H9 (cell line): ENCODE measurements around the gene B3GNT7. TPM values are rescaled to one million over a fixed set of nuclear protein-coding genes. Genes with fewer than 3 reads are reported as not detected.
"Not testable (repeated sequence)": the region's sequence is repeated elsewhere in the genome, so short reads cannot be mapped to it uniquely, and the experiment has no call there.

Source experiments
- DNase-seq: peaks from one replicate; pipeline ENCODE4 v3.0.0-alpha.2; 2017
- H2AFZ ChIP-seq: one replicate; pipeline ENCODE4 v1.6.1; 2013; ENCODE audit warnings: mild to moderate bottlenecking, low read length, control low read depth, moderate library complexity
- H2AK5ac ChIP-seq: 2 replicates; pipeline ENCODE4 v1.6.1; 2013; ENCODE audit warnings: low read length, control low read depth, mixed read lengths; ENCODE audit not compliant: insufficient read length
- H2BK120ac ChIP-seq: one replicate; pipeline ENCODE4 v1.6.1; 2013; ENCODE audit warnings: low read depth, mild to moderate bottlenecking, low read length, control low read depth, inconsistent platforms; ENCODE audit not compliant: poor library complexity, severe bottlenecking
- H2BK12ac ChIP-seq: 2 replicates; pipeline ENCODE4 v1.6.1; 2013; ENCODE audit warnings: low read length, control low read depth, mixed read lengths, low read depth; ENCODE audit not compliant: insufficient read length
- H2BK15ac ChIP-seq: 2 replicates; pipeline ENCODE4 v1.6.1; 2013; ENCODE audit warnings: low read depth, low read length, control low read depth
- H2BK20ac ChIP-seq: one replicate; pipeline ENCODE4 v1.6.1; 2013; ENCODE audit warnings: low read depth, mild to moderate bottlenecking, low read length, control low read depth, inconsistent platforms; ENCODE audit not compliant: poor library complexity, severe bottlenecking
- H2BK5ac ChIP-seq: 2 replicates; pipeline ENCODE4 v1.6.1; 2013; ENCODE audit warnings: low read length, control low read depth, mixed read lengths; ENCODE audit not compliant: insufficient read length
- H3K14ac ChIP-seq: 2 replicates; pipeline ENCODE4 v1.6.1; 2013; ENCODE audit warnings: low read length, control low read depth; ENCODE audit not compliant: insufficient read depth
- H3K18ac ChIP-seq: 2 replicates; pipeline ENCODE4 v1.6.1; 2013; ENCODE audit warnings: low read depth, mild to moderate bottlenecking, mixed read lengths, low read length, control low read depth; ENCODE audit not compliant: insufficient read length
- H3K23ac ChIP-seq: 2 replicates; pipeline ENCODE4 v1.6.1; 2013; ENCODE audit warnings: low read length, control low read depth, mixed read lengths, low read depth; ENCODE audit not compliant: insufficient read length
- H3K23me2 ChIP-seq: 2 replicates; pipeline ENCODE4 v1.6.1; 2013; ENCODE audit warnings: low read depth, mild to moderate bottlenecking, mixed read lengths, low read length, control low read depth; ENCODE audit not compliant: insufficient read length, poor library complexity, severe bottlenecking
- H3K27ac ChIP-seq: 2 replicates; pipeline ENCODE4 v1.5.1; 2013; ENCODE audit warnings: low read length, control low read depth, mixed read lengths, low read depth; ENCODE audit not compliant: insufficient read length
- H3K27me3 ChIP-seq: 2 replicates; pipeline ENCODE4 v1.6.1; 2013; ENCODE audit warnings: low read length, control low read depth, inconsistent platforms; ENCODE audit not compliant: insufficient read depth
- H3K4ac ChIP-seq: 2 replicates; pipeline ENCODE4 v1.6.1; 2013; ENCODE audit warnings: low read depth, mild to moderate bottlenecking, control low read depth, inconsistent platforms, low read length, moderate library complexity
- H3K4me1 ChIP-seq: 2 replicates; pipeline ENCODE4 v1.6.1; 2013; ENCODE audit warnings: low read length, control low read depth, inconsistent platforms; ENCODE audit not compliant: insufficient read depth
- H3K4me2 ChIP-seq: 2 replicates; pipeline ENCODE4 v1.6.1; 2013; ENCODE audit warnings: low read length, control low read depth, mixed read lengths; ENCODE audit not compliant: insufficient read length, insufficient read depth
- H3K56ac ChIP-seq: 2 replicates; pipeline ENCODE4 v1.6.1; 2013; ENCODE audit warnings: low read depth, mild to moderate bottlenecking, mixed read lengths, low read length, control low read depth; ENCODE audit not compliant: insufficient read length
- H3K79me1 ChIP-seq: 2 replicates; pipeline ENCODE4 v1.6.1; 2013; ENCODE audit warnings: low read depth, mild to moderate bottlenecking, moderate library complexity, low read length, control low read depth, inconsistent platforms; ENCODE audit not compliant: insufficient read depth, poor library complexity, severe bottlenecking
- H3K79me2 ChIP-seq: 2 replicates; pipeline ENCODE4 v1.6.1; 2013; ENCODE audit warnings: low read length, control low read depth, inconsistent platforms; ENCODE audit not compliant: insufficient read depth
- H3K9ac ChIP-seq: 2 replicates; pipeline ENCODE4 v1.6.1; 2013; ENCODE audit warnings: low read length, control low read depth, mixed read lengths; ENCODE audit not compliant: insufficient read length; ENCODE audit errors: extremely low read depth
- H3K9me3 ChIP-seq: one replicate; pipeline ENCODE4 v1.6.1; 2013; ENCODE audit warnings: low read depth, low read length, inconsistent platforms; ENCODE audit not compliant: control insufficient read depth
- H3T11ph ChIP-seq: one replicate; pipeline ENCODE4 v1.6.1; 2013; ENCODE audit warnings: mild to moderate bottlenecking, low read length, control low read depth, inconsistent platforms
- H4K20me1 ChIP-seq: one replicate; pipeline ENCODE4 v1.6.1; 2013; ENCODE audit not compliant: control insufficient read depth, insufficient read length, insufficient read depth
- H4K5ac ChIP-seq: 2 replicates; pipeline ENCODE4 v1.6.1; 2013; ENCODE audit warnings: low read depth, mild to moderate bottlenecking, mixed read lengths, low read length, control low read depth; ENCODE audit not compliant: insufficient read length
- H4K8ac ChIP-seq: replicated peaks from 2 replicates; pipeline ENCODE4 v1.6.1; 2013; ENCODE audit warnings: low read length, control low read depth, mixed read lengths, low read depth; ENCODE audit not compliant: insufficient read length
- H4K91ac ChIP-seq: 2 replicates; pipeline ENCODE4 v1.6.1; 2013; ENCODE audit warnings: low read depth, mild to moderate bottlenecking, moderate library complexity, mixed read lengths, low read length, control low read depth; ENCODE audit not compliant: insufficient read length
- H3K27ac Mint-ChIP-seq, 3 experiments: 2 replicates in 2 of 3; 3 replicates in 1 of 3; pipeline ENCODE4 v1.8.0; 2020 to 2021; ENCODE audit warnings: mixed read lengths in 3 of 3, mild to moderate bottlenecking in 1 of 3, moderate library complexity in 1 of 3
- H3K27me3 Mint-ChIP-seq: 2 replicates; pipeline ENCODE4 v1.8.0; 2021; ENCODE audit warnings: low read depth, mild to moderate bottlenecking, moderate library complexity, mixed read lengths
- H3K36me3 Mint-ChIP-seq, 3 experiments: 2 replicates in 2 of 3; 3 replicates in 1 of 3; pipeline ENCODE4 v1.8.0; 2020 to 2021; ENCODE audit warnings: low read depth in 3 of 3, mixed read lengths in 3 of 3; ENCODE audit not compliant: insufficient read depth in 1 of 3
- H3K4me1 Mint-ChIP-seq, 2 experiments: 2 replicates each; pipeline ENCODE4 v1.8.0; 2020; ENCODE audit warnings: mixed read lengths in 2 of 2
- H3K4me3 Mint-ChIP-seq, 2 experiments: 2 replicates in 1 of 2; 3 replicates in 1 of 2; pipeline ENCODE4 v1.8.0; 2020 to 2021; ENCODE audit warnings: mild to moderate bottlenecking in 2 of 2, mixed read lengths in 2 of 2, moderate library complexity in 1 of 2
- H3K9me3 Mint-ChIP-seq, 2 experiments: 2 replicates in 1 of 2; 3 replicates in 1 of 2; pipeline ENCODE4 v1.8.0; 2020; ENCODE audit warnings: mild to moderate bottlenecking in 2 of 2, mixed read lengths in 2 of 2, moderate library complexity in 1 of 2
- WGBS: extraction: QIAGEN DNeasy Blood & Tissue Kit; methylation state at CpG from one replicate; pipeline ENCODE4 v1.1.7; 2013; ENCODE audit warnings: missing lambda C conversion rate, low lambda C conversion rate, mixed read lengths; ENCODE audit not compliant: insufficient read length; ENCODE audit errors: extremely low coverage; 5-methylcytosine and 5-hydroxymethylcytosine counted together
- total RNA-seq: library from RNA; stranded (reverse); gene quantifications from 2 replicates; pipeline ENCODE4 v1.2.1, GENCODE V29; 2021
- TF ChIP-seq, protein P1 (sequence below): fragments of 200-600 bp; sonication (generic); conservative IDR thresholded peaks from 3 replicates; pipeline ENCODE4 v1.8.0; 2021; ENCODE audit warnings: antibody characterized with exemption, mild to moderate bottlenecking

B3GNT7 gene
- total RNA-seq, 1 experiment from 2014 or later = 42.2 TPM

GRCh38 chr2:231374771-231375170 is 20.7 kb upstream of the B3GNT7 start:
- H4K91ac ChIP-seq = no peak overlapping the region
- peaks cover 58 to 63% of the 10 kb centered on the region in 2 experiments for H3K4me1 Mint-ChIP-seq
- H2AFZ ChIP-seq = no peak overlapping the region
- no CpG with 5 or more reads among the region's 2 CpGs for WGBS
- H3K9ac ChIP-seq = no peak overlapping the region
- H4K20me1 ChIP-seq = no peaks in the 10 kb centered on the region
- H3K4ac ChIP-seq = no peak overlapping the region
- H4K8ac ChIP-seq = no peak overlapping the region
- H3K27ac ChIP-seq = no peak overlapping the region
- H3K4me1 ChIP-seq = peaks cover 15% of the 10 kb centered on the region; the same call in 1 of the 2 replicates
- peaks cover 1 to 3% of the 10 kb centered on the region in 2 experiments; a peak in 1 of 5 replicates for H3K9me3 Mint-ChIP-seq
- H2AK5ac ChIP-seq = no peak overlapping the region
- no peak overlapping the region for H2BK120ac ChIP-seq
- no peak for DNase-seq
- H3K14ac ChIP-seq = no peak overlapping the region
- no peaks in the 10 kb centered on the region for H3K79me2 ChIP-seq
- H3K79me1 ChIP-seq = no peaks in the 10 kb centered on the region
- no peak overlapping the region for H3K4me2 ChIP-seq
- peaks cover 0 to 5% (median 4%) of the 10 kb centered on the region in 3 experiments; a peak in 5 of 7 replicates for H3K36me3 Mint-ChIP-seq
- H2BK15ac ChIP-seq = no peak overlapping the region
- TF ChIP-seq, protein P1, sequence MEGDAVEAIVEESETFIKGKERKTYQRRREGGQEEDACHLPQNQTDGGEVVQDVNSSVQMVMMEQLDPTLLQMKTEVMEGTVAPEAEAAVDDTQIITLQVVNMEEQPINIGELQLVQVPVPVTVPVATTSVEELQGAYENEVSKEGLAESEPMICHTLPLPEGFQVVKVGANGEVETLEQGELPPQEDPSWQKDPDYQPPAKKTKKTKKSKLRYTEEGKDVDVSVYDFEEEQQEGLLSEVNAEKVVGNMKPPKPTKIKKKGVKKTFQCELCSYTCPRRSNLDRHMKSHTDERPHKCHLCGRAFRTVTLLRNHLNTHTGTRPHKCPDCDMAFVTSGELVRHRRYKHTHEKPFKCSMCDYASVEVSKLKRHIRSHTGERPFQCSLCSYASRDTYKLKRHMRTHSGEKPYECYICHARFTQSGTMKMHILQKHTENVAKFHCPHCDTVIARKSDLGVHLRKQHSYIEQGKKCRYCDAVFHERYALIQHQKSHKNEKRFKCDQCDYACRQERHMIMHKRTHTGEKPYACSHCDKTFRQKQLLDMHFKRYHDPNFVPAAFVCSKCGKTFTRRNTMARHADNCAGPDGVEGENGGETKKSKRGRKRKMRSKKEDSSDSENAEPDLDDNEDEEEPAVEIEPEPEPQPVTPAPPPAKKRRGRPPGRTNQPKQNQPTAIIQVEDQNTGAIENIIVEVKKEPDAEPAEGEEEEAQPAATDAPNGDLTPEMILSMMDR = no peak
- H3K27ac Mint-ChIP-seq = no peak overlapping the region; a peak in 1 of 7 replicates
- no peak overlapping the region for H3K23ac ChIP-seq
- H3K27me3 Mint-ChIP-seq = no peaks in the 10 kb centered on the region; the same call in 1 of the 2 replicates
- no peak overlapping the region for H3K18ac ChIP-seq
- no peak overlapping the region for H2BK12ac ChIP-seq
- H3T11ph ChIP-seq = no peak overlapping the region
- H3K4me3 Mint-ChIP-seq = no peak overlapping the region
- H2BK20ac ChIP-seq = no peak overlapping the region
- H3K27me3 ChIP-seq = no peaks in the 10 kb centered on the region
- H3K9me3 ChIP-seq = no peaks in the 10 kb centered on the region
- H3K56ac ChIP-seq = no peak overlapping the region
- no peak overlapping the region for H4K5ac ChIP-seq
- no peak overlapping the region for H2BK5ac ChIP-seq
- H3K23me2 ChIP-seq = peaks cover 4% of the 10 kb centered on the region

GRCh38 chr2:231375994-231376615 is 19.4 kb upstream of the B3GNT7 start:
- not testable (repeated sequence) for H2AFZ ChIP-seq, H3K9me3 Mint-ChIP-seq, H3K27me3 ChIP-seq, H2BK5ac ChIP-seq, H3K9me3 ChIP-seq, H3K4me2 ChIP-seq, H3K9ac ChIP-seq, H3K4ac ChIP-seq, H4K20me1 ChIP-seq, H2AK5ac ChIP-seq, H3K27me3 Mint-ChIP-seq, H2BK12ac ChIP-seq, H3K14ac ChIP-seq, H3K79me2 ChIP-seq, H4K91ac ChIP-seq, H3K23ac ChIP-seq, H3K27ac ChIP-seq, H3K18ac ChIP-seq, H4K5ac ChIP-seq, H4K8ac ChIP-seq, H2BK120ac ChIP-seq, H2BK20ac ChIP-seq, H3K36me3 Mint-ChIP-seq, H2BK15ac ChIP-seq, H3K79me1 ChIP-seq, H3K23me2 ChIP-seq, H3K56ac ChIP-seq, H3T11ph ChIP-seq
- H3K27ac Mint-ChIP-seq = peak overlapping the region in 1 of 3 experiments; percentile 81; a peak in 4 of 7 replicates
- DNase-seq = peak; percentile 76
- WGBS = no CpG with 5 or more reads among the region's 11 CpGs
- H3K4me1 ChIP-seq = peaks cover 13% of the 10 kb centered on the region; the same call in 1 of the 2 replicates
- peak overlapping the region in 1 of 2 experiments; percentile 31; a peak in 1 of 5 replicates for H3K4me3 Mint-ChIP-seq
- peaks cover 53 to 55% of the 10 kb centered on the region in 2 experiments for H3K4me1 Mint-ChIP-seq
